RWPE1 (cell line): ENCODE measurements around the gene TTC21A.

Experiments
- CTCF ChIA-PET: fragments of 350-600 bp; sonication (Branson Sonifier 250); formaldehyde crosslinking; extraction: SDS; loops from one replicate; lab custom pipeline; 2021; lab: Yijun Ruan, JAX
- POLR2A ChIA-PET: fragments of 400-600 bp; formaldehyde crosslinking; extraction: SDS; loops from one replicate; lab custom pipeline; 2020; ENCODE audit warnings: antibody characterized with exemption; ENCODE audit not compliant: low non-redundant PET; lab: Yijun Ruan, JAX
- DNase-seq: peaks from one replicate; pipeline ENCODE4 v3.0.0; 2012; ENCODE audit warnings: low spot score
- H3K27ac ChIP-seq: fragments of 450-650 bp; 2 replicates; pipeline ENCODE4 v1.5.1; 2017
- TF ChIP-seq, protein P1 (sequence below): fragments of 450-650 bp; conservative IDR thresholded peaks from 2 replicates; pipeline ENCODE4 v1.5.1; 2017; ENCODE audit warnings: low read depth, mild to moderate bottlenecking

TTC21A gene

DNA sequence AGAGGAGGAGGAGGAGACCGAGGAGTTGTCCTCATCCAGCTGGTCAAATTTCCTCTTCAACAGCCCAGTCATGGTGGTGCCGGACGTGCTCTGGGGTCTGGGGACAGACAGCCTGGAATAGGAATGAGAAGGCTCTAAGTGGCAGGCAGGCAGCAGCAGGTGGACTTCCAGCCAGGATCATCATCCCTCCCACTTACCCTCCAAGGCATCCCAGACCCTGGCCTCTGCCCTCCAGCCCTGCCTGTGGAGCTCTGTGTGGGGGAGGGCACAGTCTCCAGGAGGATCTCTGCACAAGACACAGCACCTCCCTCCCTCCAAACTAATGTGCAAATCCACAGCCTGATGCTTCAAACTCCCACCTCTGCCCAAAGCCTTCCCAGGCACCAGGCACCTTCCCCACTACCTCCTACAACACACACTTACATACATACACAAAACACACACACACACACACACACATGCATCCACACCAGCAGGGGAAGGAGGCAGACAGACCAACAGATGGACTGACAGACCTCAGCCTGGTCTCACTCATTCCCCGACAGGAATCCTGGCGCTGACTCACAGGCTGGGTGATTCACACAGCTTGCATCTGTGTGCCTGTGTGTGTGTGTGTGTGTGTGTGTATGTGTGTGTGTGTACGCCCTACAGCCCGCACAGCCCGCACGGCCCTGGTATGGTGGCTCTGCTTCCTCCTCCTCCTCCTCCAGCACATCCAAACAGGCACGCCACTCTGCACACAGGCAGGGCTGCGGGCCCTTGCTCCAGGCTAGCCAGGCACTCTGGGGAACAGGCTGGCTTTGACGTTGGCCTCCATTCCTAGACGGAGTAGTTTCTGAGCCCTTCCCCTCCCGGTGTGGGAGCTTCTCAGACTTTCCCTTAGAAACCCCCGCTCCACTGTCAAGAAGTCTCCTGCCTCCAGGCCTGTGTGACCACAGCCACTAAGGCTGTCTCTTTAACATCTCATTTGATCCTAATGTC lies 39.4 kb downstream of the TTC21A start:
- peak overlapping the region; percentile 94 for H3K27ac ChIP-seq
- TF ChIP-seq, protein P1, sequence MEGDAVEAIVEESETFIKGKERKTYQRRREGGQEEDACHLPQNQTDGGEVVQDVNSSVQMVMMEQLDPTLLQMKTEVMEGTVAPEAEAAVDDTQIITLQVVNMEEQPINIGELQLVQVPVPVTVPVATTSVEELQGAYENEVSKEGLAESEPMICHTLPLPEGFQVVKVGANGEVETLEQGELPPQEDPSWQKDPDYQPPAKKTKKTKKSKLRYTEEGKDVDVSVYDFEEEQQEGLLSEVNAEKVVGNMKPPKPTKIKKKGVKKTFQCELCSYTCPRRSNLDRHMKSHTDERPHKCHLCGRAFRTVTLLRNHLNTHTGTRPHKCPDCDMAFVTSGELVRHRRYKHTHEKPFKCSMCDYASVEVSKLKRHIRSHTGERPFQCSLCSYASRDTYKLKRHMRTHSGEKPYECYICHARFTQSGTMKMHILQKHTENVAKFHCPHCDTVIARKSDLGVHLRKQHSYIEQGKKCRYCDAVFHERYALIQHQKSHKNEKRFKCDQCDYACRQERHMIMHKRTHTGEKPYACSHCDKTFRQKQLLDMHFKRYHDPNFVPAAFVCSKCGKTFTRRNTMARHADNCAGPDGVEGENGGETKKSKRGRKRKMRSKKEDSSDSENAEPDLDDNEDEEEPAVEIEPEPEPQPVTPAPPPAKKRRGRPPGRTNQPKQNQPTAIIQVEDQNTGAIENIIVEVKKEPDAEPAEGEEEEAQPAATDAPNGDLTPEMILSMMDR = no peak
- ChIA-PET CTCF (interaction anchor here (0.6 to 1.2 kb wide), 3 partner anchors 21 to 141 kb away, joined by 3 to 6 read pairs (median 4); no protein-coding TSS in a partner anchor), POLR2A (no interaction called here)
- DNase-seq = peak; percentile 81

DNA sequence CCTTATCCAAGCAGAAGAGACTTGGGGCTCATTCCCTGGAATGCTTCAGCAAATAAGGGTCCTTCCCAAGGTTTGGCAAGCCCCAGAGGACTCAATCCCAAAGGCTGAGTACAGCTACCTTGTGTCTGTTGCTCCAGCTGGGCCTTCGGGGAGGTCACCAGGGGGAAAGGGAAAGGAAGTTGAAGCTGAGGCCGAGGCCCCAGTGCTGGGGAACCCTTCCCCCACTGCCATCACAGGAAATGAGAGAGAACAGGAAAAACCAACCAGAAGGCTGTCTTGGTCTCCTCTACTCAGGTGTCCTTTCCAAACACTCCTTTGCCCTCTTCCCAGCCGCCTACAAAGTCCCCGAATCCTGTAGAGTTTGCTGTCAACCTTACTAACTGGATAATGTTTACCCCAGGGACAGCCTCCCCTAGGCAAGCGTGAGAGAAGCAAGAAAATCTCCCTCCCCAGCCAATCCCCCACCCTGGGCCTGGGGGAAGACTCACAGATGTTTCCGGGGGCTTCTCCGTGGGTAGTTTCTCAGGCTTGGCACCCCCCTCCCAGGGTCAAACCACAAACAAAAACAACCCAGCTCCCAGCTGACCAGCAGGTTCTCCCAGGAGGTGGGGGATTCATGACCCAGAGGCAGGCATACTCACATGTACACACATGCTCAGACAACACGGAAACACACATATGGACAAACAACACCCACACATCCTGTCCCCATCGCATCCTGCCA lies 40.4 kb downstream of the TTC21A start:
- peak overlapping the region; percentile 94 for H3K27ac ChIP-seq
- POLR2A ChIA-PET = no interaction called here
- CTCF ChIA-PET = interaction anchor here (0.7 to 1.1 kb wide), 2 partner anchors 140 to 300 kb away, joined by 3 read pairs; no protein-coding TSS in a partner anchor
- no peak for DNase-seq
- TF ChIP-seq, protein P1 = no peak

DNA sequence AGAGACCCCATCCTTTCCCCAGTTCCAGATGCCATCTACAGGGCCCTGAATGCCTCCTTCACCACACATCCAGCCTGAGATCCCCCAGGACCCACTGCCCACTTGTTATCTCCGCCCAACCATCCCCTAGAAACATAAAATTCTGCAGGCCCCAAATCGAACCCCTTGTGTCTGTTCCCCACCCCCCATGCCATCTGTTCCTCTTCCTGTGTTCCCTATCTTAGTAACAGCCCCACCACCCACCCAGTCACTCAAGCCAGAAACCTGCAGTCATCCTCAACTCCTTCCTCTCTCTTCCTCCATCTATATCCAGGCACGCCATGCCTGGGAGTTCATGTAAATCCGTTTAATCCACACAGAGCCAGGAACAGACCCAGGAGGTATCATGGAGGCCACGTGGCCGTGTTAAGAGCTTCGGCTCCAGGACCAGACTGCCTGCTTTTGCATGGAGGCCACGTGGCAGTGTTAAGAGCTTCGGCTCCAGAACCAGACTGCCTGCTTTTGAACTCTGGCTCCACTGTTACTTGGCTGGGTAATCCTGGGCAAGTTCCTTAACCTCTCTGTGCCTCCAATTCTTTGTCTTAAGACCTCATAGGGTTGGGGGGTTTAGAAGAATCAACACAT lies 41.1 kb downstream of the TTC21A start:
- POLR2A ChIA-PET = no interaction called here
- CTCF ChIA-PET = interaction anchor here (0.5 to 0.7 kb wide), 3 partner anchors 23 to 299 kb away, joined by 3 to 4 read pairs (median 3); no protein-coding TSS in a partner anchor
- no peak for DNase-seq
- TF ChIP-seq, protein P1 = no peak
- peak overlapping the region; percentile 94 for H3K27ac ChIP-seq

DNA sequence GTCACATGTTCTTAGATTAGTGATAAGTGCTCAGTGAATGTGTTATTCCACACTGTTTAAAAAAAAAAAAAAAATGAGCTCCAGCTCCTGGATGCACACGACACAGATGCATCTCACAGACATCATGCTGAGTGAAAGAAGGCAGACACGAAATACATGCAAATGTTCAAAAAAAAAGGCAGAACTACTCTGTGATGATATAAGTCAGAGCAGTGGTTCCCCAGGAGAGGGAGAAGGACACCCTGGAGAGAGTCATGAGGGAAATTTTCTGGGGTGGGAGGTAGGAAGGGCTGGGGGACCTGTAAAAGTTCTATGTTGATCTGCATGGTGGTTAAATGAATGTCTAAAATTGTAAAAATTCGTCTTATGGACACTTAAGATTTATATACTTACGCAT lies 41.6 kb downstream of the TTC21A start:
- POLR2A ChIA-PET = no interaction called here
- CTCF ChIA-PET = interaction anchor here (0.5 to 1.0 kb wide), 5 partner anchors 7 to 653 kb away, joined by 3 to 4 read pairs (median 3); partner anchors contain the start of genes EXOG, GORASP1 and TTC21A
- peak overlapping the region; percentile 100; the same call in 1 of the 2 replicates for H3K27ac ChIP-seq
- no peak for DNase-seq
- TF ChIP-seq, protein P1 = no peak

DNA sequence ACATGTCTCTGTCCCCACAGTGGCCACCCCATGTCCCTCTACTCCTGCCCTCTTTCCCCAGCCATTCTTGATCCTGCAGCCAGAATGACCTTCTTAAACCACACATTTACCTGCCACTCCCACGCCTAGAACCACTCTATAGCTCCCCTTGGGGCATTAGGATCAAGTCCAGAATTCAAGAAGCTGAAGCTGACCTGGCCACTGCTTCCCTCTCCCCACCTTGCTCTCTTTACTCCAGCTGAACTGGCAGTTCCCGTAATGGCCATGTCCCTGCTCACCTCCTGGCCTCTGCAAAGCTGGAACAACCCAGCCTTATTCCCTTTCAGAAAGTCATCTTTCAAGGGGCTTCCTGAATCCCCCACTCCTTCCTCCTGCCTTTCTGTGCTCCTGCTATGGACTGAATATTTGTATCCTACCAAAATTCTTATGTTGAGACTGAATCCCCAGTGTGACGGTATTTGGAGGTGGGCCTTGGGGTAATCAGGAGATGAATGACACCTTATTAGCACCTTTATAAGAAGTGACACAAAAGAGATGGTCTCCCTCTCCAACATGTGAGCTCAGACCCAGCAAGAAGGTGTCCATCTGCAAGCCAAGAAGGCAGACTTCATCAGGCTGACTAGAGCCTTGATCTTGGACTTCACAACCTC lies 42.1 kb downstream of the TTC21A start:
- no peak for DNase-seq
- CTCF ChIA-PET = interaction anchor here (0.5 to 1.0 kb wide), 4 partner anchors 8 to 653 kb away, joined by 3 to 4 read pairs (median 3); partner anchors contain the start of genes EXOG, GORASP1 and TTC21A
- peak overlapping the region; percentile 100 for H3K27ac ChIP-seq
- POLR2A ChIA-PET = no interaction called here
- TF ChIP-seq, protein P1 = no peak
